GM19351 (cell line): Measurements from ENCODE around the gene UBL5.

Source experiments
- ATAC-seq: cut with Tn5 transposase; IDR thresholded peaks from one replicate; pipeline ENCODE4 v1.9.1; 2021; ENCODE audit warnings: mild to moderate bottlenecking, moderate library complexity; ENCODE audit not compliant: unreplicated experiment

Gene UBL5

GRCh38 chr19:9877780-9878510 lies 50.2 kb downstream of the UBL5 start:
- no peak for ATAC-seq

- ATAC-seq, result no peak
These were observed 50.9 kb downstream of the UBL5 start for GRCh38 chr19:9878511-9879196.
